DMS79 (cell line): ENCODE measurements around the gene BAIAP2L1.

Experiments
- DNase-seq: peaks from one replicate; lab custom pipeline; 2025; lab: John Stamatoyannopoulos, UW

The BAIAP2L1 gene

GRCh38 chr7:98359395-98359794 lies 41.5 kb downstream of the BAIAP2L1 start:
- no peak for DNase-seq

DNA sequence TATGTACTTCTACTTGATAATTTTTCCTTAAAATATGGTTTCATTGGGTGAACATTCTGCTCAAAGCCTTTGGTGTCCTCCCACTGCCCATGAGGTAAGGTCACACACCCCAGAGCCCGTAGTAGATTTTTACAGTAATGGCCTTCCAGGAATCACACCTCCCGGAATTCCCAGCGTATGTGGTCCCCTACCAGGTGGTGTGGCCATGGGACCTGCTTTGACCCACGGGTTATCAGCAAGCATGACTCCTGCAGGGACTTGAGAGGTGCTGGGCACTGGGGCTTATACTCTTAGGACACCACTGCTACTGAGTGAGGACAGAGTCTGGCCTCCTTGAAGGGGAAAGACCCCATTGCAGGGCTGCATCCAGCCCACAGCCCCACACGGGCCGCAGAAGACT lies 42.2 kb downstream of the BAIAP2L1 start:
- no peak for DNase-seq

- DNase-seq: no peak
Measured at GRCh38 chr7:98357751-98358161, 43.1 kb downstream of the BAIAP2L1 start.

- DNase-seq: no peak
Measured at GRCh38 chr7:98355250-98355538, 45.7 kb downstream of the BAIAP2L1 start.

DNA sequence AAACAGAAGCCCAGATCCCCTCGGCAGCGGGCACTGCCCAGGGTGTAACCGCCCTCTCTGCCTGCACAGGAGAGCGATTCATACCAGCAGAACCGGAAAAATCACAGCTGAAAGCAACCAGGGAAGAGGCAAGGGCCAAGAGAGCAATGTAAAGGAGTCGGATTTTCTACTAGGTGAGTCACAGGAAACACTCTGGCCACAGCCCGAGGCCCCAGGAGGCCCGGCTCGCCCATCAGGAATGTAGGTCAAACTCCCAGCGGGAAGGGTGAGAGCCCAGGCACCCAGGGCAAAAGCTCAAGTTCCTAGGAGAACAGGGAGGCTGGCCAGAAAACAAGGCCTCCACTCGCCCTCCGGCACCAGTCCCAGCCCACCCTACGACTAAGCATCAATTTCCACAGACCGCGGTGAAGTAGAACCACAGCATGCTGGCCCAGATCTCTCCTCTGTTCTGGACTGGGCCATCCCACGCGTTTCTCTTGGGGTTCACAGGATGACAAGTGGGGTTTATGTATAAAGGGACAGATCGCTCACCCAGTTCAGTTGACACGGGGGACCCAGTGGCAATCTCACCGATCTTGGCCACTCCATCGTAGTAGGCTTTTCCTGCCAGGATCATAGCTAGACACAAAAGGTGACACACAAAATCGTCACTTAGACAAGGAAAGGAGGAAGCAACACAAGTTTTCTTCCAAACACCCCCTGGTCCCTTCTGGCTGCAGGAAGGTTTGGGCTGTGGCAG lies 46.2 kb downstream of the BAIAP2L1 start:
- DNase-seq: no peak

DNA sequence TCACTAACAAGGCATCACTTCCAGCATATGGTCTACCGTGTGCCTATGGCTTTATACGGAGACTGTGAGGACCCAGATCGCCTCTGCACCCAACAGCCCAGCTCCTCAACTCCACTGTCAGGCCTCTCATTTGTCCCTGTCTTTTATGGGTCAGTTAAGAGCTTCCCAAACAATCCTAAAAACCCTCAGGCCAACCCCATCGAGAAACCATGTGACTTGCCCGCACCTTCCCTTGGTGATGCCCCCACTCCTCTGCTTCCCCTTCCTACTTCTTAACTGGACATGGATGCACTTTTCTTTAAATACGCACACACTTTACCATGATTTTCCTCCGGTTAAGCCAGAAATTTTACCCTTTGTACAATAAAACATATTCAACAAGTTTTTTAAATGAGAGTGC lies 46.8 kb downstream of the BAIAP2L1 start:
- DNase-seq: no peak

GRCh38 chr7:98352621-98353020 lies 48.3 kb downstream of the BAIAP2L1 start:
- no peak for DNase-seq

DNA sequence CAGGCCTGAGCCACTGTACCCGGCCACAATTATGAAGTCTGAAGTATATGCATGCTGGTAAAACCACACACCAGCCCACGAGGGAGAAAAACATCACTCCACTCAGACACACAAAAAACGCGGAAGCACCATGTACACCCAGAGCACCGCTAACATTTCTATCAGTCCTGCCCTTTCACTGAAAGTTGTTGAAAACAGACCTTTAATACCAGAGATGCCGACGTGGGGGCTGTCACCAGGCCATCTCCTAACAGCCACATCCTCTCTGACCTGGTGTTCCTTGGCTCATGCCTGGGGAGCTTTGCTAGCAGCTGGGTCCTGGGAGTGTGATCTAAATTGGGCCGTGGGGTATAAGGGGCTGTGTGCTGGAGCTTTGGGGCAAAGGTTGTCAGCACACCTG lies 49.8 kb downstream of the BAIAP2L1 start:
- no peak for DNase-seq

GRCh38 chr7:98348726-98349474 lies 52.0 kb downstream of the BAIAP2L1 start:
- DNase-seq: no peak

- no peak for DNase-seq
Measured at GRCh38 chr7:98346515-98347069, 54.3 kb downstream of the BAIAP2L1 start.

DNA sequence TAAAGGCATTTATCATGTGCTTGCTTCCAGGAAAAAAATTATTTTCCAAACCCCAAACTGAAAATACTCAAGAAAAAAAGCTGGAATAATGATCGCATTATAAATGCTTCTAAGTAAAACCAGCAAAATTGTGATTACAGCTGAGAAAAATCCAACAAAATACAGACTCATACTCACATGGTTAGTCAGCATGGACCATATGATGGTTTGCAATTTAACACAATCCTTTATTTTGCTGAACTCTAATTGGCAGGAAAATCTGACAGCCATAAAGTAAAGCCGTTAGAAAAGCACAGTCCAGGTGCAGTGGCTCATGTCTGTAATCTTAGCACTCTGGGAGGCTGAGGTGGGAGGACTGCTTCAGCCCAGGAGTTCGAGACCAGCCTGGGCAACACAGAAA lies 59.8 kb downstream of the BAIAP2L1 start:
- no peak for DNase-seq

DNA sequence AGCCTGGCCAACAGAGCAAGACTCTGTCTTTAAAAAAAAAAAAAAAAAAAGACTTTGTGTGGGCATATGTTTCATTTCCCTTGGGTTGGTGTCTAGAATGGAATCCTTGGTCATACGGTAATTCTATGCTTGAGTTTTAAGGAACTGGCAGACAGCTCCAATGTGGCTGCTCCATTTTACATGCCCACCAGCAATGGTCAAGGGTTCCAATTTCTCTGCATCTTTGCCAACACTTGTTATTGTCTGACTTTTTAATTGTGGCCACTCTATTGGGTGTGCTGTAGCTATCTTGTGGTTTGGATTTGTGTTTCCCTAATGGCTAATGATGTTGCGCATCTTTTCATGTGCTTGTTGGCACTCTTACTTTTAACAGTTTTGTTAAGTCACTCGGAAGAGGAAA lies 61.8 kb downstream of the BAIAP2L1 start:
- no peak for DNase-seq

- no peak for DNase-seq
Measured at GRCh38 chr7:98338441-98338840, 62.4 kb downstream of the BAIAP2L1 start.

- no peak for DNase-seq
Measured at GRCh38 chr7:98335411-98335977, 65.4 kb downstream of the BAIAP2L1 start.

GRCh38 chr7:98334081-98334480 lies 66.8 kb downstream of the BAIAP2L1 start:
- no peak for DNase-seq

DNA sequence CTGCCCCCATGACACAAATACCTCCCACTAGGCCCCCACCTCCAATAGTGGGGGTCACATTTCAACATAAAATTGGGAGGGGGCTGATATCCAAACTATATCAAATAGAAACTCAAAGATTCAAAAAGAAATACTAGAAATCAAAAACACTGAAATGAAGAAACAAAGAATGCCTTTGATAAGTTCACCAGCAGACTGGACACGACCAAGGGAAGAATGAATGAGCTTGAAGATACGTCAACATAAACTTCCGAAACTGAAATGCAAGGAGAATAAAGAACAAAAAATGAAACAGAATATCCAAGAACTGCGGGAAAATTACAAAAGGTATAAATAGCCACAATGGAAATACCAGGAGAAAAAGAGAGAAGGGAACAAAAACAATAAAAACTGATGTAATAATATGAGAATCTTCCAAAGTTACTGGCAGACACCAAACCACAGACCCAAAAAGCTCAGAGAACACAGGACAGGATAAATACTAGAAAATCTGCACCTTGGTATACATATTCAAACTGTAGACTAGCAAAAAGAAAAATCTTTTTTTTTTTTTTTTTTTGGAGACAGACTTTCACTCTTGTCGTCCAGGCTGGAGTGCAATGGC lies 69.9 kb downstream of the BAIAP2L1 start:
- no peak for DNase-seq

DNA sequence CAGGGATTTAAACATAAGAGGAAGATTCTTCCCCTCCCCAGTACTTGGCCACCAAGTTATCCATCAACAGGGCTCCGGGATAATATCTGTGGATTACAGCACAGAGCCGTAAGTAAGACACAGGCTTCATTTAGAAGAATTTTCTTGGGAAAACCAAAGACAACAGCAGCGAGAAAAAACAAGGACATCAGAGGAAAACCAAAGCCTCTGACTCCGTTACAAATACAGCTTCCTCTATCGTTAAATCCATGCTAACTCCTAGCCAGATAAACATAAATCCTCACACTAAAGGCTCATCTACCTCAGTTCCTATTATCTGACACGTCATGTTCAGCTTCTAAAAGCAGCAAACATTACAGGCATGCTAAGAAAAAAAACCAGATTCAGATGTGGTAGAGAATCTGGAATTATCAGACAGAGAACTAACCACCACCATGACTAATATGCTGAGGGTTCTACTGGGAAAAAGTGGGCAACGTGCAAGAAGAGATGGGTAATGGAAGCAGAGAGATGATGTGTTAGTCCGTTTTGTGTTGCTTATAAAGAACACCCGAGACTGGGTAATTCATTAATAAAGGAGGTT lies 71.0 kb downstream of the BAIAP2L1 start:
- no peak for DNase-seq

- no peak for DNase-seq
Measured at GRCh38 chr7:98329100-98329790, 71.6 kb downstream of the BAIAP2L1 start.

DNA sequence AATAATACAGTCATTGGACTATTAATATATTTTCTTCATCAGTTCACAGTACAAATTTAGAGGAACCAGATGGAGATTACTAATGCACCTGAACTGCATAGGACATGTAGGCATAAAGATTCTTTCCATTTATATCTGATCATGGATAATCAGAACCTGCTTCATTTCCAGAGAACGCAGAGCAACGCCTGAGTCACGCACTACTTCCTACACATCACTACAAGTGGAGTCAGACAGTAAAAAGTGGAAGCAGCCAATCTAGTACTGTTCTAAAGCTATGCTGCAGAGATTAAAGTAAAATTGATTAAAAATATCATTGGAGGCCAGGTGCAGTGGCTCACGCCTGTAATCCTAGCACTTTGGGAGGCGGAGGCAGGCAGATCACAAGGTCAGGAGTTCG lies 76.1 kb downstream of the BAIAP2L1 start:
- no peak for DNase-seq

- no peak for DNase-seq
Measured at GRCh38 chr7:98323597-98324322, 77.1 kb downstream of the BAIAP2L1 start.
